ENCODE measurements around the gene DNM1L. TPM values are rescaled to one million over a fixed set of nuclear protein-coding genes. Genes with fewer than 3 reads are reported as not detected.

DNM1L gene
- total RNA-seq, result 100 to 1,000 TPM in 1 of 4 donors, 10 to 100 TPM in 3; 66.9 to 109 (median 88.3) TPM

DNA sequence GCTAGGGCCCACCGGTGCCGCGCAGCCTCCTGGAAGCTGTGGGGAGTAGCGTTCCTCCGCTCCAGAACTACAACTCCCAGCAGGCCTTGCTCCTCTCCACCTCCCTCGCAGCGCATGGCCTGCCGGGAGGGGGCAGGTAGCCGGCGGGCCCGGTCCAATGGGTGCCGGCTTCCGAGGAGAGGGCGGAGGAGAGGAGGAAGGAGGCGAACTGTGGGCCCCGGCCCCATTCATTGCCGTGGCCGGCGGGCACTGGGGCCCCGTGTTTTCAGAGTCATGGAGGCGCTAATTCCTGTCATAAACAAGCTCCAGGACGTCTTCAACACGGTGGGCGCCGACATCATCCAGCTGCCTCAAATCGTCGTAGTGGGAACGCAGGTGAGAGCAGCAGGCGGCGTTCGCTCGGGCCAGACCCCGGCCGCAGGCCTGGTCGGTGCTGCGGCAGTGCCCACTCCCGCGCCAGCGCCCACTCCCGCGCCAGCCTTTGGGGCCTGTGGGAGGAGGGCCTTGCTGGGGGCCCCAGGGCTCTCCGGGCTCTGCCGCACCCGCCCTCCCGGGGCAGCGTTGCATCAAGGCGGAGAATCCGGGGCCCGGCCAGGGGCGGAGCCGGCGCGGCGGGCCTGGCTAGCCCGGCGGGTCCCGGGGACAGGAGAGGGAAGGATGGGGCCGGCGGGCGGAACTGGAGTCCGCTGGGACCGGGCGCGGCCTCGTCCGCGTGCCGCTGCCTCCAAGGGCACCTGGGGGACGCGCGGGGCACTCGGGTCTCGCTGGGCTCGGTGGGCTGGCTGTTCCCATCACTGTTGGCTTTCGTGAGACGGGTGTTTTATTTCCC, at the start of gene DNM1L:
TSS of gene DNM1L (plus strand) at position 211 of the 829 bp plus-strand sequence. CDS start at position 274, 63 bp downstream.
- Histone ChIP-seq H3K27ac (peak within 1 kb of the TSS; percentile 70 to 97 (median 96)), H3K4me1 (peaks cover 0 to 41% (median 0%) of the 10 kb centered on the region in 3 donors), H3K27me3 (no peaks in the 10 kb centered on the region), H3K36me3 (no peaks in the 10 kb centered on the region), H3K9me3 (no peaks in the 10 kb centered on the region), H3K4me3 (peak within 1 kb of the TSS; percentile 58 to 97)
- 0% methylated on average over 9 of the region's 76 CpGs; no CpG with 5 or more reads in 1 of the 2 donors for WGBS, 2 donors (ENCODE audit: low coverage in 1 of 2)
- ATAC-seq, result peak; percentile 98
- TF ChIP-seq EP300 (IDR thresholded peaks at IDR 0.05), result no peak
- TF ChIP-seq, protein P1, sequence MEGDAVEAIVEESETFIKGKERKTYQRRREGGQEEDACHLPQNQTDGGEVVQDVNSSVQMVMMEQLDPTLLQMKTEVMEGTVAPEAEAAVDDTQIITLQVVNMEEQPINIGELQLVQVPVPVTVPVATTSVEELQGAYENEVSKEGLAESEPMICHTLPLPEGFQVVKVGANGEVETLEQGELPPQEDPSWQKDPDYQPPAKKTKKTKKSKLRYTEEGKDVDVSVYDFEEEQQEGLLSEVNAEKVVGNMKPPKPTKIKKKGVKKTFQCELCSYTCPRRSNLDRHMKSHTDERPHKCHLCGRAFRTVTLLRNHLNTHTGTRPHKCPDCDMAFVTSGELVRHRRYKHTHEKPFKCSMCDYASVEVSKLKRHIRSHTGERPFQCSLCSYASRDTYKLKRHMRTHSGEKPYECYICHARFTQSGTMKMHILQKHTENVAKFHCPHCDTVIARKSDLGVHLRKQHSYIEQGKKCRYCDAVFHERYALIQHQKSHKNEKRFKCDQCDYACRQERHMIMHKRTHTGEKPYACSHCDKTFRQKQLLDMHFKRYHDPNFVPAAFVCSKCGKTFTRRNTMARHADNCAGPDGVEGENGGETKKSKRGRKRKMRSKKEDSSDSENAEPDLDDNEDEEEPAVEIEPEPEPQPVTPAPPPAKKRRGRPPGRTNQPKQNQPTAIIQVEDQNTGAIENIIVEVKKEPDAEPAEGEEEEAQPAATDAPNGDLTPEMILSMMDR (IDR thresholded peaks at IDR 0.05), result peak in 3 of 4 experiments; percentile 9 to 31 (median 31)
- TF ChIP-seq POLR2A (IDR thresholded peaks at IDR 0.05), result peak; percentile 67
- peak; percentile 78 for TF ChIP-seq POLR2AphosphoS5 (IDR thresholded peaks at IDR 0.05)

DNA sequence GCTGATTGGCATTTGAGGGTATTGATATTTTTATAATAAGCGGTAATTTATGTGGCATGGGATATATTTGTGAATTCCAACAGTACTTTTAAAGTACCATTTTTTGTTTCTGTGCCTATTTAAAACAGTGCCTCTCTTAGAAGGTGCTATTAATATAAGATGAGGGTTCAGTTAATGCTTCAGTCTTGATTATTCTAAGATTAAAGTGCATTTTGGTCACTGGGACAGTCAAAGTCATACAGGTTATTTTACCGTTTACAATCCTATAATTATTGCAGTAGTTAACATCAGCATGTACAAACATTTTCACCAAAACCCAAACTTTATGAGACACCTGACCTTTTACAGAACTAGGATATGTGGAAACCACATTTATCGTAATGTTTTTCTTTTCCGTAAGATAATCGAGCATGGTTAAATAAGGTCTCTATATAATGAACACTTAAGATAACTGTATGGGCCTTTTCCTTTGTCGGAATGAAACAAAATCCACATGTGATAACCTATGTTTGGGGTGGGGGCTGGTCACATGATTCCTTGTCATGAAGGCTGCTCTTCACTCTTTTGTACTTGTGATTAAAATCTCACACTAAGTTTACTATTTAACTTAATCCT, 37.7 kb upstream of the DNM1L start:
- H3K27me3 ChIP-seq, result no peaks in the 10 kb centered on the region

DNA sequence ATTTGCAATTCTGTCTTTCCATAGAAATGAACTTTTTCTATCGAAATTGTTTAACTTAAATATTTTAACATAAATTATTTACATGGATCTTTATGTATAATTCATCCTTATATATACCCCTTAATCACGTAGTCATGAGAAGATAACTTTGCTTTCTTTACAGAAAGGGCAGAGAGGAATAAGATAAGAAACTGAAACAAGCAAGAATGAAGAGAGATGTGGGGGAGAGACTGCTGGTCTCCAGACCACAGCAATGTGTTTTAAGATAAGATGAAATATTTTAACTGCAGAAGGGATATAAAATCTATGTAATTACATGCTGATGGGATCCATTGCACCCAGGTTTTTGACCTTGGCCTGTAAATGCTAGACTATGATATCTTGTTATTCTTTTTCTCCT, 34.7 kb upstream of the DNM1L start:
- ATAC-seq, result no peak
- Histone ChIP-seq H3K27me3 (no peaks in the 10 kb centered on the region), H3K4me3 (no peak overlapping the region), H3K27ac (no peak overlapping the region), H3K36me3 (peaks cover 0 to 57% of the 10 kb centered on the region in 2 donors), H3K4me1 (no peaks in the 10 kb centered on the region), H3K9me3 (no peaks in the 10 kb centered on the region)
- TF ChIP-seq POLR2A (IDR thresholded peaks at IDR 0.05) (no peak), EP300 (IDR thresholded peaks at IDR 0.05) (no peak), POLR2AphosphoS5 (IDR thresholded peaks at IDR 0.05) (no peak)
- TF ChIP-seq, protein P1 (IDR thresholded peaks at IDR 0.05), result no peak
- 51 to 100% methylated on average over 2 of the region's 2 CpGs for WGBS, 2 donors (ENCODE audit: low coverage in 1 of 2)

More for the DNA sequence above, 37.7 kb upstream of the DNM1L start:
- Histone ChIP-seq H3K4me1 (no peaks in the 10 kb centered on the region), H3K9me3 (no peaks in the 10 kb centered on the region), H3K36me3 (peaks cover 0 to 85% of the 10 kb centered on the region in 2 donors), H3K4me3 (no peak overlapping the region), H3K27ac (no peak overlapping the region)
- no peak for ATAC-seq
- no peak for TF ChIP-seq EP300 (IDR thresholded peaks at IDR 0.05)
- TF ChIP-seq POLR2A (IDR thresholded peaks at IDR 0.05), result no peak
- TF ChIP-seq, protein P1 (IDR thresholded peaks at IDR 0.05), result no peak
- TF ChIP-seq POLR2AphosphoS5 (IDR thresholded peaks at IDR 0.05), result no peak
- WGBS, 2 donors (ENCODE audit: low coverage in 1 of 2), result 80 to 94% methylated on average over 6 of the region's 6 CpGs

DNA sequence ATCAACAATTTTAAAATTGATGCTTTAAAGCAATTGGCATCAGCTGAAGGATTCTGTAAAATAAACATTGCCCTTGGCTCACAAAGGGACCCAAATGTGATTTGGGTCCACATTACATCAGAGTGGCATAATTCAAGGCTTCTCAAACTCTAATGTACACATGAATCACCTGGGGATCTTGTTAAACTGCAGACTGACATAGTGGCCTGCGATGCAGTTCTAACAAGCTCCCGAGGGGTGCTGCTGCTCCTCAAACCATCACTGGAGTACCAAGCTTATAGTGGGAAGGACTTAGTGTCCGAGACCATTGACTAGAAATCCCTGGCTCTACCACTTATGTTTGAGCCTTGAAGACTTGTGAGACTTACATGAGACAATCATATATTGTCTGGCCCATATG, 31.8 kb upstream of the DNM1L start:
- TF ChIP-seq, protein P1 (IDR thresholded peaks at IDR 0.05), result no peak
- TF ChIP-seq EP300 (IDR thresholded peaks at IDR 0.05) (no peak), POLR2AphosphoS5 (IDR thresholded peaks at IDR 0.05) (no peak), POLR2A (IDR thresholded peaks at IDR 0.05) (no peak)
- no peaks in the 10 kb centered on the region for H3K27me3 ChIP-seq
- 81 to 100% methylated on average over 2 to 3 of the region's 3 CpGs for WGBS, 2 donors (ENCODE audit: low coverage in 1 of 2)

More for the DNA sequence above, 31.8 kb upstream of the DNM1L start:
- no peak for ATAC-seq
- no peak overlapping the region for H3K27ac ChIP-seq
- no peak overlapping the region for H3K4me3 ChIP-seq
- no peaks in the 10 kb centered on the region for H3K9me3 ChIP-seq
- H3K36me3 ChIP-seq, result peaks cover 0 to 29% of the 10 kb centered on the region in 2 donors
- H3K4me1 ChIP-seq, result no peaks in the 10 kb centered on the region

All from gastroesophageal sphincter (tissue), 4 donors.